ENCODE measurements around the gene UBAC2.

- TF ChIP-seq CTCF (IDR thresholded peaks at IDR 0.05) (no peak), POLR2A (IDR thresholded peaks at IDR 0.05) (no peak)
These were observed 104.5 kb downstream of the UBAC2 start for GRCh38 chr13:99305158-99305557.

All from heart left ventricle (tissue), 13 donors.